HEK293 (cell line): ENCODE results near the gene DIS3L2.

ENCODE experiments used
- CTCF ChIA-PET: fragments of 350-600 bp; formaldehyde crosslinking; extraction: SDS; loops from one replicate; lab custom pipeline; 2021; ENCODE audit warnings: antibody characterized with exemption; lab: Yijun Ruan, JAX
- POLR2A ChIA-PET: fragments of 300-600 bp; formaldehyde crosslinking; extraction: SDS; loops from one replicate; lab custom pipeline; 2020; ENCODE audit warnings: antibody characterized with exemption, inconsistent platforms; lab: Yijun Ruan, JAX
- H3K27ac ChIP-seq: fragments of 200-500 bp; sonication (Bioruptor generic); 2 replicates; pipeline ENCODE4 v1.5.1; 2014; ENCODE audit warnings: low read depth, low read length, control low read depth, inconsistent platforms; ENCODE audit errors: extremely low read depth
- H3K36me3 ChIP-seq, 2 experiments: fragments of 200-500 bp in 1 of 2; sonication (Bioruptor generic) in 1 of 2; 1 replicate in 1 of 2; 2 replicates in 1 of 2; pipeline ENCODE4 v1.5.1; 2014 to 2017; ENCODE audit warnings: inconsistent platforms in 2 of 2, low read length in 2 of 2; ENCODE audit not compliant: control insufficient read depth in 2 of 2, insufficient read depth in 1 of 2
- H3K4me1 ChIP-seq: fragments of 200-500 bp; sonication (Bioruptor generic); 2 replicates; pipeline ENCODE4 v1.5.1; 2014; ENCODE audit warnings: mild to moderate bottlenecking, low read length, inconsistent platforms; ENCODE audit not compliant: control insufficient read depth, insufficient read depth
- H3K4me3 ChIP-seq: 2 replicates; pipeline ENCODE4 v1.5.1; 2011; ENCODE audit warnings: low read depth, mild to moderate bottlenecking, control low read depth, low read length, moderate library complexity
- H3K9me3 ChIP-seq: fragments of 200-500 bp; sonication (Bioruptor generic); 2 replicates; pipeline ENCODE4 v1.5.1; 2014; ENCODE audit warnings: low read depth, low read length, inconsistent platforms; ENCODE audit not compliant: control insufficient read depth, insufficient read depth
- GLI4 ChIP-seq: fragments of 450-650 bp; formaldehyde crosslinking; IDR thresholded peaks from 2 replicates; pipeline ENCODE4 v1.5.1; 2016; ENCODE audit warnings: missing biosample characterization, missing genetic modification characterization
- MYNN ChIP-seq: fragments of 450-650 bp; formaldehyde crosslinking; IDR thresholded peaks from 2 replicates; pipeline ENCODE4 v1.5.1; 2016; ENCODE audit warnings: missing biosample characterization, missing genetic modification characterization, borderline replicate concordance
- ZBTB17 ChIP-seq: fragments of 450-650 bp; formaldehyde crosslinking; IDR thresholded peaks from 2 replicates; pipeline ENCODE4 v1.5.1; 2016; ENCODE audit warnings: missing biosample characterization, missing genetic modification characterization
- ZNF112 ChIP-seq: fragments of 450-650 bp; formaldehyde crosslinking; IDR thresholded peaks from 2 replicates; pipeline ENCODE4 v1.5.0; 2017; ENCODE audit warnings: missing biosample characterization, missing genetic modification characterization
- ZNF19 ChIP-seq: fragments of 450-650 bp; formaldehyde crosslinking; IDR thresholded peaks from 2 replicates; pipeline ENCODE4; 2016; ENCODE audit warnings: missing biosample characterization, missing genetic modification characterization, low read depth
- ZNF2 ChIP-seq: fragments of 450-650 bp; formaldehyde crosslinking; IDR thresholded peaks from 2 replicates; pipeline ENCODE4 v1.5.1; 2016; ENCODE audit warnings: missing biosample characterization, missing genetic modification characterization
- ZNF223 ChIP-seq: fragments of 450-650 bp; formaldehyde crosslinking; IDR thresholded peaks from 2 replicates; pipeline ENCODE4 v1.5.1; 2016; ENCODE audit warnings: missing biosample characterization, missing genetic modification characterization
- ZNF311 ChIP-seq: fragments of 450-650 bp; formaldehyde crosslinking; IDR thresholded peaks from 2 replicates; pipeline ENCODE4 v1.5.1; 2017; ENCODE audit warnings: missing biosample characterization, missing genetic modification characterization, borderline replicate concordance
- ZNF391 ChIP-seq: fragments of 450-650 bp; formaldehyde crosslinking; IDR thresholded peaks from 2 replicates; pipeline ENCODE4 v1.5.1; 2016; ENCODE audit warnings: low read depth, missing biosample characterization, missing genetic modification characterization, borderline replicate concordance
- ZNF404 ChIP-seq: fragments of 450-650 bp; formaldehyde crosslinking; IDR thresholded peaks from 2 replicates; pipeline ENCODE4 v1.5.1; 2017; ENCODE audit warnings: missing biosample characterization, missing genetic modification characterization
- ZNF521 ChIP-seq: fragments of 450-650 bp; formaldehyde crosslinking; IDR thresholded peaks from 2 replicates; pipeline ENCODE4 v1.5.1; 2017; ENCODE audit warnings: missing biosample characterization, mild to moderate bottlenecking, missing genetic modification characterization
- ZNF560 ChIP-seq: fragments of 450-650 bp; formaldehyde crosslinking; IDR thresholded peaks from 2 replicates; pipeline ENCODE4 v1.5.1; 2017; ENCODE audit warnings: missing biosample characterization, missing genetic modification characterization, borderline replicate concordance
- ZNF670 ChIP-seq: fragments of 450-650 bp; formaldehyde crosslinking; IDR thresholded peaks from 2 replicates; pipeline ENCODE4 v1.5.1; 2016; ENCODE audit warnings: missing biosample characterization, missing genetic modification characterization, low read depth
- ZNF837 ChIP-seq: fragments of 450-650 bp; formaldehyde crosslinking; IDR thresholded peaks from 2 replicates; pipeline ENCODE4 v1.5.1; 2016; ENCODE audit warnings: missing biosample characterization, missing genetic modification characterization
- ZNF843 ChIP-seq: fragments of 450-650 bp; formaldehyde crosslinking; IDR thresholded peaks from 2 replicates; pipeline ENCODE4 v1.5.1; 2016; ENCODE audit warnings: missing biosample characterization, missing genetic modification characterization
- TF ChIP-seq, protein P1 (sequence below): fragments of 450-650 bp; formaldehyde crosslinking; IDR thresholded peaks from 2 replicates; pipeline ENCODE4 v1.5.1; 2016; ENCODE audit warnings: missing biosample characterization, missing genetic modification characterization
- TF ChIP-seq, protein P2 (sequence below): fragments of 450-650 bp; formaldehyde crosslinking; IDR thresholded peaks from 2 replicates; pipeline ENCODE4 v1.5.1; 2016; ENCODE audit warnings: missing biosample characterization, missing genetic modification characterization
- TF ChIP-seq, protein P3 (sequence below): fragments of 450-650 bp; formaldehyde crosslinking; IDR thresholded peaks from 2 replicates; pipeline ENCODE4 v1.5.1; 2016; ENCODE audit warnings: missing biosample characterization, missing genetic modification characterization
- TF ChIP-seq, protein P4 (sequence below): fragments of 450-650 bp; formaldehyde crosslinking; IDR thresholded peaks from 2 replicates; pipeline ENCODE4 v1.5.1; 2016; ENCODE audit warnings: missing biosample characterization, missing genetic modification characterization, low read depth
- TF ChIP-seq, protein P5 (sequence below): fragments of 450-650 bp; formaldehyde crosslinking; IDR thresholded peaks from 2 replicates; pipeline ENCODE4 v1.5.1; 2016; ENCODE audit warnings: missing biosample characterization, missing genetic modification characterization

Gene DIS3L2

DNA sequence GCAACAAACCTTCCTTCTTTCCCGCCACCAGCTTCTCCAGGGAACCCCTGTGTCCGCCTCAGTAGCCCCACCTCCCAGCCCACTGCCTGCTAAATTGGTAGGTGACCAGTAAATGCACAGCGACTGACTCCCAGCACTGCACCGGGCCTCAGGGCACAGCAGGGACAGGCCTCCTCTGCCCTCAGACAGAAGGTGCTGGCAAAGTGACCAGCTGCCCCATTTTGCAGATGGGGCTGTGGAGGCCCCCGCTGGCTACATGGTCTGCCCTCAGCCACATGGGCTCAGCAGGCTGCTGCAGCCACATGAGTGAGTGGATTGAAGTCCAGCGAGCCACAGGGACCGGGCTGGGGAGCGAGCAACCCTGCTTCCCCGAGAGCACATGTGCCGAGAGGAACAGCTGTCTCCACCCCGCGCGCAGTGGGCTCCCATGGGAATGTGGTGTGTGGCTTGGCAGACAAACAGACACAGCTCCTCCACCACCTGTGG is 27.6 kb upstream of the DIS3L2 start:
- ChIA-PET POLR2A (interaction anchor here (1.0 kb wide), 1 partner anchor 9 kb away, joined by 4 read pairs; no protein-coding TSS in a partner anchor), CTCF (no interaction called here)
- H3K9me3 ChIP-seq: no peaks in the 10 kb centered on the region
- TF ChIP-seq, protein P1, sequence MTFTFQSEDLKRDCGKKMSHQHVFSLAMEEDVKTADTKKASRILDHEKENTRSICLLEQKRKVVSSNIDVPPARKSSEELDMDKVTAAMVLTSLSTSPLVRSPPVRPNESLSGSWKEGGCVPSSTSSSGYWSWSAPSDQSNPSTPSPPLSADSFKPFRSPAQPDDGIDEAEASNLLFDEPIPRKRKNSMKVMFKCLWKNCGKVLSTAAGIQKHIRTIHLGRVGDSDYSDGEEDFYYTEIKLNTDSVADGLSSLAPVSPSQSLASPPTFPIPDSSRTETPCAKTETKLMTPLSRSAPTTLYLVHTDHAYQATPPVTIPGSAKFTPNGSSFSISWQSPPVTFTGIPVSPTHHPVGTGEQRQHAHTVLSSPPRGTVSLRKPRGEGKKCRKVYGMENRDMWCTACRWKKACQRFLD: no peak
- TF ChIP-seq ZNF2: no peak
- no peak for TF ChIP-seq MYNN (tag by site-specific recombination)
- no peak for TF ChIP-seq ZNF837 (tag by site-specific recombination)
- TF ChIP-seq, protein P2, sequence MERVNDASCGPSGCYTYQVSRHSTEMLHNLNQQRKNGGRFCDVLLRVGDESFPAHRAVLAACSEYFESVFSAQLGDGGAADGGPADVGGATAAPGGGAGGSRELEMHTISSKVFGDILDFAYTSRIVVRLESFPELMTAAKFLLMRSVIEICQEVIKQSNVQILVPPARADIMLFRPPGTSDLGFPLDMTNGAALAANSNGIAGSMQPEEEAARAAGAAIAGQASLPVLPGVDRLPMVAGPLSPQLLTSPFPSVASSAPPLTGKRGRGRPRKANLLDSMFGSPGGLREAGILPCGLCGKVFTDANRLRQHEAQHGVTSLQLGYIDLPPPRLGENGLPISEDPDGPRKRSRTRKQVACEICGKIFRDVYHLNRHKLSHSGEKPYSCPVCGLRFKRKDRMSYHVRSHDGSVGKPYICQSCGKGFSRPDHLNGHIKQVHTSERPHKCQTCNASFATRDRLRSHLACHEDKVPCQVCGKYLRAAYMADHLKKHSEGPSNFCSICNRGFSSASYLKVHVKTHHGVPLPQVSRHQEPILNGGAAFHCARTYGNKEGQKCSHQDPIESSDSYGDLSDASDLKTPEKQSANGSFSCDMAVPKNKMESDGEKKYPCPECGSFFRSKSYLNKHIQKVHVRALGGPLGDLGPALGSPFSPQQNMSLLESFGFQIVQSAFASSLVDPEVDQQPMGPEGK: no peak
- TF ChIP-seq ZNF112 (tag by site-specific recombination): no peak
- TF ChIP-seq ZNF843 (tag by site-specific recombination): no peak
- TF ChIP-seq GLI4: no peak
- no peak for TF ChIP-seq ZNF311
- TF ChIP-seq ZNF670: no peak
- TF ChIP-seq ZNF391: no peak
- TF ChIP-seq, protein P3, sequence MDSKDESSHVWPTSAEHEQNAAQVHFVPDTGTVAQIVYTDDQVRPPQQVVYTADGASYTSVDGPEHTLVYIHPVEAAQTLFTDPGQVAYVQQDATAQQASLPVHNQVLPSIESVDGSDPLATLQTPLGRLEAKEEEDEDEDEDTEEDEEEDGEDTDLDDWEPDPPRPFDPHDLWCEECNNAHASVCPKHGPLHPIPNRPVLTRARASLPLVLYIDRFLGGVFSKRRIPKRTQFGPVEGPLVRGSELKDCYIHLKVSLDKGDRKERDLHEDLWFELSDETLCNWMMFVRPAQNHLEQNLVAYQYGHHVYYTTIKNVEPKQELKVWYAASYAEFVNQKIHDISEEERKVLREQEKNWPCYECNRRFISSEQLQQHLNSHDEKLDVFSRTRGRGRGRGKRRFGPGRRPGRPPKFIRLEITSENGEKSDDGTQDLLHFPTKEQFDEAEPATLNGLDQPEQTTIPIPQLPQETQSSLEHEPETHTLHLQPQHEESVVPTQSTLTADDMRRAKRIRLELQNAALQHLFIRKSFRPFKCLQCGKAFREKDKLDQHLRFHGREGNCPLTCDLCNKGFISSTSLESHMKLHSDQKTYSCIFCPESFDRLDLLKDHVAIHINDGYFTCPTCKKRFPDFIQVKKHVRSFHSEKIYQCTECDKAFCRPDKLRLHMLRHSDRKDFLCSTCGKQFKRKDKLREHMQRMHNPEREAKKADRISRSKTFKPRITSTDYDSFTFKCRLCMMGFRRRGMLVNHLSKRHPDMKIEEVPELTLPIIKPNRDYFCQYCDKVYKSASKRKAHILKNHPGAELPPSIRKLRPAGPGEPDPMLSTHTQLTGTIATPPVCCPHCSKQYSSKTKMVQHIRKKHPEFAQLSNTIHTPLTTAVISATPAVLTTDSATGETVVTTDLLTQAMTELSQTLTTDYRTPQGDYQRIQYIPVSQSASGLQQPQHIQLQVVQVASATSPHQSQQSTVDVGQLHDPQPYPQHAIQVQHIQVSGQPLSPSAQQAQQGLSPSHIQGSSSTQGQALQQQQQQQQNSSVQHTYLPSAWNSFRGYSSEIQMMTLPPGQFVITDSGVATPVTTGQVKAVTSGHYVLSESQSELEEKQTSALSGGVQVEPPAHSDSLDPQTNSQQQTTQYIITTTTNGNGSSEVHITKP (tag by site-specific recombination): no peak
- TF ChIP-seq, protein P4, sequence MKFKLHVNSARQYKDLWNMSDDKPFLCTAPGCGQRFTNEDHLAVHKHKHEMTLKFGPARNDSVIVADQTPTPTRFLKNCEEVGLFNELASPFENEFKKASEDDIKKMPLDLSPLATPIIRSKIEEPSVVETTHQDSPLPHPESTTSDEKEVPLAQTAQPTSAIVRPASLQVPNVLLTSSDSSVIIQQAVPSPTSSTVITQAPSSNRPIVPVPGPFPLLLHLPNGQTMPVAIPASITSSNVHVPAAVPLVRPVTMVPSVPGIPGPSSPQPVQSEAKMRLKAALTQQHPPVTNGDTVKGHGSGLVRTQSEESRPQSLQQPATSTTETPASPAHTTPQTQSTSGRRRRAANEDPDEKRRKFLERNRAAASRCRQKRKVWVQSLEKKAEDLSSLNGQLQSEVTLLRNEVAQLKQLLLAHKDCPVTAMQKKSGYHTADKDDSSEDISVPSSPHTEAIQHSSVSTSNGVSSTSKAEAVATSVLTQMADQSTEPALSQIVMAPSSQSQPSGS (tag by site-specific recombination): no peak
- TF ChIP-seq ZNF223 (tag by site-specific recombination): no peak
- TF ChIP-seq ZNF560 (tag by site-specific recombination): no peak
- no peak for TF ChIP-seq ZNF19
- H3K27ac ChIP-seq: no peak overlapping the region
- no peaks in the 10 kb centered on the region for H3K4me1 ChIP-seq
- no peak overlapping the region for H3K4me3 ChIP-seq
- no peaks in the 10 kb centered on the region for H3K36me3 ChIP-seq

DNA sequence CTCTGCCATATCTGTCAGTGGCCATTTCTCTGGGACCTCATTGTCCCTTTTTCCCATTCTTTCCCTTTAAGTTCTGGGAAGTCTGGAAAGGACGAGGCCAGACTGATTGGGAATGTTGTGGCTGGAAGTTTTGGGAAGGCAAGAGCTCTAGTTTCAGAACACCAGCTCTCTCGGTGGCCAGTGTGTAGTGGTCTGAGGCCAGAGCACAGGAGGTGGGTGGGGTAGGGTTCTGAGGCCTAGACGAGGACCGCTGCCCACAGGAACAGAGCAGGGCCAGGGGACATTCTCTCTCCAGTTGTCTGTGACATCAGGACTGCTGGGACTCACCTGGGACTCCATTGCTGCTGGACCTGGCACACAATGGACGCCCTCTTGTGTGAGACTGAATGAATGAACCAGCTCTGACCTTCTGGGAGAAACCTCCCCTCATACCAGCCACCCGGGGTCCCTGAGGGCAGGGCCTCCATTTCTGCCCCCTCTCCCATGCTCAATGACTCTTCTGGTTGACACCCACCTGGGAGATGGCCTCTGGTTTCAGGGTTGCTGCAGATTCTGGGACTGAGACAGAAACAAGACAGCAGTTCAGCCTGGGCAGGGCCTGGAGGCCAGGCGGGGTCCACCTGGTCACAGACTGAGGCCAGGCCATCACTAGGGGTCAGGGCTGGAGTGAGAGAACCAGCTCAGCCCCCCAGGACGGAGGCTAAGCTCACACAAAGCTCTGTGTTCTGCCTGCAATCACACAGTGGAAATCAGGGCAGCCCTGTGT is 26.9 kb upstream of the DIS3L2 start:
- H3K9me3 ChIP-seq: no peaks in the 10 kb centered on the region
- CTCF ChIA-PET: interaction anchor here (0.5 to 1.4 kb wide), 6 partner anchors 8 to 390 kb away, joined by 3 to 7 read pairs (median 4); no protein-coding TSS in a partner anchor
- no peak overlapping the region for H3K27ac ChIP-seq
- no peaks in the 10 kb centered on the region for H3K4me1 ChIP-seq
- POLR2A ChIA-PET: interaction anchor here (0.6 to 1.2 kb wide), 3 partner anchors 8 to 25 kb away, joined by 4 read pairs; no protein-coding TSS in a partner anchor
- H3K4me3 ChIP-seq: no peak overlapping the region
- no peaks in the 10 kb centered on the region for H3K36me3 ChIP-seq
- TF ChIP-seq, protein P5, sequence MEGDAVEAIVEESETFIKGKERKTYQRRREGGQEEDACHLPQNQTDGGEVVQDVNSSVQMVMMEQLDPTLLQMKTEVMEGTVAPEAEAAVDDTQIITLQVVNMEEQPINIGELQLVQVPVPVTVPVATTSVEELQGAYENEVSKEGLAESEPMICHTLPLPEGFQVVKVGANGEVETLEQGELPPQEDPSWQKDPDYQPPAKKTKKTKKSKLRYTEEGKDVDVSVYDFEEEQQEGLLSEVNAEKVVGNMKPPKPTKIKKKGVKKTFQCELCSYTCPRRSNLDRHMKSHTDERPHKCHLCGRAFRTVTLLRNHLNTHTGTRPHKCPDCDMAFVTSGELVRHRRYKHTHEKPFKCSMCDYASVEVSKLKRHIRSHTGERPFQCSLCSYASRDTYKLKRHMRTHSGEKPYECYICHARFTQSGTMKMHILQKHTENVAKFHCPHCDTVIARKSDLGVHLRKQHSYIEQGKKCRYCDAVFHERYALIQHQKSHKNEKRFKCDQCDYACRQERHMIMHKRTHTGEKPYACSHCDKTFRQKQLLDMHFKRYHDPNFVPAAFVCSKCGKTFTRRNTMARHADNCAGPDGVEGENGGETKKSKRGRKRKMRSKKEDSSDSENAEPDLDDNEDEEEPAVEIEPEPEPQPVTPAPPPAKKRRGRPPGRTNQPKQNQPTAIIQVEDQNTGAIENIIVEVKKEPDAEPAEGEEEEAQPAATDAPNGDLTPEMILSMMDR (tag by site-specific recombination): no peak
- TF ChIP-seq ZNF404 (no peak), ZBTB17 (tag by site-specific recombination) (no peak), ZNF521 (tag by site-specific recombination) (no peak)
